Activated CD8-positive, alpha-beta T cell treated with anti-CD3 and anti-CD28 coated beads for 36 hours (primary cell): Measurements from ENCODE around the gene STX3. TPM values are rescaled to one million over a fixed set of nuclear protein-coding genes. Genes with fewer than 3 reads are reported as not detected.

Source experiments
- ATAC-seq: fragments of 200-7000 bp; cut with Tn5 transposase; one replicate; pipeline ENCODE4 v1.10.0; 2021; ENCODE audit warnings: mild to moderate bottlenecking, moderate library complexity
- CTCF ChIA-PET: fragments of 350-600 bp; sonication (Branson Sonifier 250); formaldehyde crosslinking; loops from one replicate; lab custom pipeline; 2021; ENCODE audit warnings: antibody characterized with exemption; lab: Charles Lee
- POLR2A ChIA-PET: fragments of 350-600 bp; sonication (Branson Sonifier 250); formaldehyde crosslinking; loops from one replicate; lab custom pipeline; 2021; ENCODE audit warnings: antibody characterized with exemption; lab: Charles Lee
- DNase-seq: peaks from one replicate; pipeline ENCODE4 v3.0.0-alpha.2; 2020
- H3K27ac Mint-ChIP-seq: one replicate; pipeline ENCODE4 v1.8.0; 2021; ENCODE audit warnings: mild to moderate bottlenecking, mixed read lengths
- H3K27me3 Mint-ChIP-seq: one replicate; pipeline ENCODE4 v1.8.0; 2021; ENCODE audit warnings: mixed read lengths
- H3K36me3 Mint-ChIP-seq: one replicate; pipeline ENCODE4 v1.8.0; 2021; ENCODE audit warnings: low read depth, mixed read lengths
- H3K4me1 Mint-ChIP-seq: one replicate; pipeline ENCODE4 v1.8.0; 2021; ENCODE audit warnings: low read depth, mixed read lengths
- H3K4me3 Mint-ChIP-seq: one replicate; pipeline ENCODE4 v1.8.0; 2021; ENCODE audit warnings: mild to moderate bottlenecking, moderate library complexity, mixed read lengths
- H3K9me3 Mint-ChIP-seq: one replicate; pipeline ENCODE4 v1.8.0; 2021; ENCODE audit warnings: mixed read lengths
- intact Hi-C: fragments of 100-400 bp; cut with micrococcal nuclease; formaldehyde crosslinking; loops from one replicate; pipeline ENCODE4 v1.10.0; 2022
- total RNA-seq, 2 experiments: library from RNA; stranded (reverse); gene quantifications; one replicate each; pipeline ENCODE4 v1.2.3, GENCODE V29; 2021
- TF ChIP-seq, protein P1 (sequence below): fragments of 200-600 bp; IDR thresholded peaks from one replicate; pipeline ENCODE4 v1.8.0; 2022; ENCODE audit warnings: antibody characterized with exemption, mild to moderate bottlenecking

Gene STX3
- total RNA-seq, 2 experiments from 2014 or later, result 8.3 to 9.5 TPM

DNA sequence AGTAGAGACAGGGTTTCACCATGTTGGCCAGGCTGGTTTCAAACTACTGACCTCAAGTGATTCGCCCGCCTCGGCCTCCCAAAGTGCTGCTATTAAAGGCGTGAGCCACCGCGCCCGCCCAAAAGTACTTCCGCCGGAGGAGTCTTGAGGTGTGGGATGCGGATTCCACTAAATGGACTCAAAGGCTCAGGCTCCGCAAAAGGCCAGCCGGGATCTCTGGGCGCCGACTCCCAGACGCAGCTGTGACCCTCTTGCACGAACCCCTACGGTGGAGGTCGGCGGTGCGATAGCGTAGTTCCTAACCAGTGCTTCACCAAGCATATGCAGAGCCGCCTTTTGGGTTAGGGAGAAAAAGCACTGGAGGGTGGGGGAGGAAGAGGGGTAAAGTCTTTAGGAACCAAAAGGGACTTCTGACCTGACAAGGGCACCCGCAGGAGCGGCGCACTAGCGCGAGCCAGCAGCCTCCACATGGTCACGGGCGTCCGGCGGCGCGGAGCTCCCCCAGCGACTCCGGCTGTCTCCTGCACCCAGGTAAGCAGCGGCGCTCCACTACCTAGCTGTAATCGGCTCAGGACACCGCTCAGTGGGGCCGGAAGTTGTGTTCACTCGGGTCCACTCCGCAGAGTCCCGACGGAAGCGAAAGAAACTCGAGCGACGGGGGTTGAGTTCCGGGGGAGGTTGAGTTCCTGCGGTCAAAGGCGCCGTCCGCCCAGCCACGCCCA lies 55.2 kb downstream of the STX3 start, which contains the start of gene MRPL16:
MRPL16 (minus strand) TSS at position 590 of the 722 bp plus-strand sequence; CDS start at position 470, 120 bp downstream.
- H3K36me3 Mint-ChIP-seq, result peaks cover 15% of the 10 kb centered on the region
- peak; percentile 92 for DNase-seq
- H3K27ac Mint-ChIP-seq, result peak within 1 kb of the TSS; percentile 91
- POLR2A ChIA-PET, result interaction anchor here (1.0 to 2.7 kb wide), 5 partner anchors 9 to 270 kb away, joined by 3 to 14 read pairs (median 4); partner anchors contain the start of gene STX3
- H3K4me3 Mint-ChIP-seq, result peak within 1 kb of the TSS; percentile 92
- H3K9me3 Mint-ChIP-seq, result no peaks in the 10 kb centered on the region
- ATAC-seq, result peak; percentile 98
- intact Hi-C loops, result no loop called here
- H3K4me1 Mint-ChIP-seq, result peaks cover 15% of the 10 kb centered on the region
- TF ChIP-seq, protein P1, sequence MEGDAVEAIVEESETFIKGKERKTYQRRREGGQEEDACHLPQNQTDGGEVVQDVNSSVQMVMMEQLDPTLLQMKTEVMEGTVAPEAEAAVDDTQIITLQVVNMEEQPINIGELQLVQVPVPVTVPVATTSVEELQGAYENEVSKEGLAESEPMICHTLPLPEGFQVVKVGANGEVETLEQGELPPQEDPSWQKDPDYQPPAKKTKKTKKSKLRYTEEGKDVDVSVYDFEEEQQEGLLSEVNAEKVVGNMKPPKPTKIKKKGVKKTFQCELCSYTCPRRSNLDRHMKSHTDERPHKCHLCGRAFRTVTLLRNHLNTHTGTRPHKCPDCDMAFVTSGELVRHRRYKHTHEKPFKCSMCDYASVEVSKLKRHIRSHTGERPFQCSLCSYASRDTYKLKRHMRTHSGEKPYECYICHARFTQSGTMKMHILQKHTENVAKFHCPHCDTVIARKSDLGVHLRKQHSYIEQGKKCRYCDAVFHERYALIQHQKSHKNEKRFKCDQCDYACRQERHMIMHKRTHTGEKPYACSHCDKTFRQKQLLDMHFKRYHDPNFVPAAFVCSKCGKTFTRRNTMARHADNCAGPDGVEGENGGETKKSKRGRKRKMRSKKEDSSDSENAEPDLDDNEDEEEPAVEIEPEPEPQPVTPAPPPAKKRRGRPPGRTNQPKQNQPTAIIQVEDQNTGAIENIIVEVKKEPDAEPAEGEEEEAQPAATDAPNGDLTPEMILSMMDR, result no peak
- CTCF ChIA-PET, result interaction anchor here (0.6 to 3.9 kb wide), 8 partner anchors 10 to 273 kb away, joined by 3 to 28 read pairs (median 4); partner anchors contain the start of gene STX3
- H3K27me3 Mint-ChIP-seq, result no peaks in the 10 kb centered on the region

DNA sequence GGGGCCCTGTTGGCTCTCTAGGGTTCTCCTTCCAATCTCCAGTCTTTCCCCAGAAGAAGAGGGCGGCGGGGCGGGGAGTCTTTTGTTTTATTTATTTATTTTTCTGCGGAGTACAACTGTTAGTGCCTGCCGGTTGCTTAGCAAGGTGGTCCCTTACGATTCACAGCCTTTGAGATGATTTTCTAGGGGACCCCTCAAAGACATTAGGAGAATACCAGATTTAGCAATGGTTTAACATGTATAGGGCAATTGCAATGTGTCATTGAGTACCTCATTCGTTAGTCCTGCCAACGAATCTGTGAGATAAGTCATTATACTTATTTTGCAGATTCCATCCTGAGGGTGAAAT lies 55.7 kb downstream of the STX3 start:
- Mint-ChIP-seq H3K4me1 (peaks cover 15% of the 10 kb centered on the region), H3K4me3 (peak overlapping the region; percentile 92), H3K27me3 (no peaks in the 10 kb centered on the region), H3K9me3 (no peaks in the 10 kb centered on the region), H3K27ac (peak overlapping the region; percentile 91), H3K36me3 (peaks cover 15% of the 10 kb centered on the region)
- ChIA-PET CTCF (interaction anchor here (0.6 to 3.9 kb wide), 5 partner anchors 10 to 194 kb away, joined by 3 to 28 read pairs (median 4); partner anchors contain the start of gene STX3), POLR2A (interaction anchor here (1.5 to 2.7 kb wide), 3 partner anchors 9 to 140 kb away, joined by 3 to 14 read pairs (median 5); partner anchors contain the start of gene STX3)
- intact Hi-C loops, result no loop called here
- no peak for DNase-seq
- ATAC-seq, result no peak
- TF ChIP-seq, protein P1, result no peak

GRCh38 chr11:59812220-59812619 lies 57.0 kb downstream of the STX3 start:
- Mint-ChIP-seq H3K9me3 (no peaks in the 10 kb centered on the region), H3K4me3 (no peak overlapping the region), H3K4me1 (peaks cover 15% of the 10 kb centered on the region), H3K36me3 (peaks cover 6% of the 10 kb centered on the region), H3K27me3 (no peaks in the 10 kb centered on the region), H3K27ac (no peak overlapping the region)
- intact Hi-C loops, result no loop called here
- POLR2A ChIA-PET, result no interaction called here
- DNase-seq, result no peak
- TF ChIP-seq, protein P1, result no peak
- CTCF ChIA-PET, result interaction anchor here (2.9 kb wide), 1 partner anchor 107 kb away, joined by 10 read pairs; no protein-coding TSS in a partner anchor
- ATAC-seq, result no peak

GRCh38 chr11:59813364-59813763 lies 58.2 kb downstream of the STX3 start:
- ChIA-PET POLR2A (interaction anchor here (0.7 kb wide), 1 partner anchor 142 kb away, joined by 3 read pairs; no protein-coding TSS in a partner anchor), CTCF (interaction anchor here (0.7 to 2.9 kb wide), 2 partner anchors 9 to 106 kb away, joined by 3 to 10 read pairs; no protein-coding TSS in a partner anchor)
- no peaks in the 10 kb centered on the region for H3K9me3 Mint-ChIP-seq
- H3K4me3 Mint-ChIP-seq, result no peak overlapping the region
- peaks cover 15% of the 10 kb centered on the region for H3K4me1 Mint-ChIP-seq
- H3K27ac Mint-ChIP-seq, result no peak overlapping the region
- intact Hi-C loops, result no loop called here
- ATAC-seq (no peak), DNase-seq (no peak)
- no peaks in the 10 kb centered on the region for H3K27me3 Mint-ChIP-seq
- peaks cover 4% of the 10 kb centered on the region for H3K36me3 Mint-ChIP-seq
- TF ChIP-seq, protein P1, result no peak

GRCh38 chr11:59814021-59814420 lies 58.8 kb downstream of the STX3 start:
- Mint-ChIP-seq H3K4me3 (peak overlapping the region; percentile 32), H3K27ac (no peak overlapping the region), H3K9me3 (no peaks in the 10 kb centered on the region), H3K27me3 (no peaks in the 10 kb centered on the region), H3K36me3 (peaks cover 4% of the 10 kb centered on the region), H3K4me1 (peaks cover 18% of the 10 kb centered on the region)
- ChIA-PET POLR2A (interaction anchor here (0.7 kb wide), 1 partner anchor 143 kb away, joined by 3 read pairs; no protein-coding TSS in a partner anchor), CTCF (interaction anchor here (0.7 to 2.9 kb wide), 2 partner anchors 8 to 105 kb away, joined by 3 to 10 read pairs; no protein-coding TSS in a partner anchor)
- intact Hi-C loops, result no loop called here
- no peak for ATAC-seq
- no peak for DNase-seq
- TF ChIP-seq, protein P1, result no peak
